GM19043 (cell line): ENCODE data around the gene ENO2.

Experiments used
- ATAC-seq: cut with Tn5 transposase; IDR thresholded peaks from one replicate; pipeline ENCODE4 v1.9.1; 2021; ENCODE audit warnings: low read depth; ENCODE audit not compliant: unreplicated experiment

ENO2 gene

DNA sequence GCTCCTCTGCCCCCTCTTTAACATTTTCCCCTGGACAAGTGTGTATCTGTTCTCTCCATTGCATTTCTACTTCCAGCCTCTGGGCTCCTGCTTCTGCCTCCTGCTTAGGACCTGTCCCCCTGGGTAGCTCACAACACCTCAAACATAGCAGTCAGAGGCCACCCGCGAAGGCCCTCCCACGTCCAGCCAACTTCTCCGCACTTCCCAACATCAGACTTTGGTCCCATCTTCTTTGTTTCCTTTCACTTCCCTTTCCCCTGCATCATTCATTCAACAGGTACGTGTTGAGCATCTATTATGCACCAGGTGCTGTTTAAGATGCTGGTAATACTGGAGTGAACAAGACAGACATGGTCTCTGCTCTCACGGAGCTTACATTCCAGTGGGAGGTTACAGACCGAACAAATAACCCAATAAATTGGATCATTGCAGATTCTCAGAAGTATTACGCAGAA lies 32.6 kb downstream of the ENO2 start:
- ATAC-seq = no peak

- no peak for ATAC-seq
Observed at GRCh38 chr12:6947615-6948014, 33.2 kb downstream of the ENO2 start.

DNA sequence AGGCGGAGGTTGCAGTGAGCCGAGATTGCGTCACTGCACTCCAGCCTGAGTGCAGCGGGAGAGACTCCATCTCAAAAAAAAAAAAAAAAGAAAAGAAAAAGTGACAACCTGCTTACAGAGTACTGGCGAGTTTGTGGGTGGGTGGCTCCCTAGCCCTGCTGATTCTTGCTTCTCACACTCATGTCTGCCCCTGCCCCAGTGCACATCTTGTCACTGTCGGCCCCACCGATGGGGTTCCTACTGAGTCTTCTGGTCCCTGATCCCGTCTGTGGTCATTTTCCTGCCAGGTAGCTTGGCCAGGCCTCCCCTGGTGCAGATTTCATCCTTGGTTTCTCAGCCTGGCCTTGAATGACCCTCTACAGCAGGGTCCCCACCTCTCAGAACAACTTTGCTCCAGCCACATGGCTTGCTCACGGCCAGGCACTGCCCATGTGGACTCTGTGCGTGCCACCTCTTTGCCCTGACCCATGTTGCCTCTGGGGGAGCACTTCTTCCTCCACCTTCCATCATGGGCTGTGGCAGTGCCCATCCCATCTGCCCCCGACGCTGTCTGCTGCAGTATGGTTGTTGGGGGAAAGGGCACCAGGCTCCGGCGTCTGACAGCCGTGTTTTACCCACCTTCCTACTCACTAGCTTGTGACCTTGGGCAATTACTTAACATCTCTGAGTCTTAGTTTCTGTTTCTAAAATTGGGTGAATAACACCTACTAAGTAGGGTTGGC lies 34.7 kb downstream of the ENO2 start:
- no peak for ATAC-seq

DNA sequence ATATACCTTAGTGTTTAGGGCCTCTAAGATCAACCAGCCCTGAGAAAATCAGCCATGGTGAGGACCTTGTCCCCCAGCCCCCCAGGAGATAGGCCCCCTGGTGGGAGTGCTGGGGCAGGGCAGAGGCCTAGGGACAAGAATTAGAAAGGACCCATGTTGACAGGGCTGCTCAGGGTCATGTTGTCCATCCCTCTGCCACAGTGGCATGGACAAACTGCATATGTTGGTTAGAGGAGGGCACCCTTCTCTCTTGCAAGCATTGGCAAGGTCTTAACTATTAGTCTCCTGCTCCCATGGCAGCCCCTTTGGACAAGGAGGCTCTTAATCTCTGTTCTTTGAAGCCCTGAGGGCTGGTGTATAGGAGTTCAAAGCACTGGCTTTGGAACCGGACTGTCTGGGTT lies 36.0 kb downstream of the ENO2 start:
- ATAC-seq = no peak

- ATAC-seq = no peak
Observed at GRCh38 chr12:6950811-6951540, 36.6 kb downstream of the ENO2 start, which contains the start of gene PTPN6. Gene PTPN6 (plus strand): TSS chr12:6951356. CDS start chr12:6951513, 157 bp downstream.

DNA sequence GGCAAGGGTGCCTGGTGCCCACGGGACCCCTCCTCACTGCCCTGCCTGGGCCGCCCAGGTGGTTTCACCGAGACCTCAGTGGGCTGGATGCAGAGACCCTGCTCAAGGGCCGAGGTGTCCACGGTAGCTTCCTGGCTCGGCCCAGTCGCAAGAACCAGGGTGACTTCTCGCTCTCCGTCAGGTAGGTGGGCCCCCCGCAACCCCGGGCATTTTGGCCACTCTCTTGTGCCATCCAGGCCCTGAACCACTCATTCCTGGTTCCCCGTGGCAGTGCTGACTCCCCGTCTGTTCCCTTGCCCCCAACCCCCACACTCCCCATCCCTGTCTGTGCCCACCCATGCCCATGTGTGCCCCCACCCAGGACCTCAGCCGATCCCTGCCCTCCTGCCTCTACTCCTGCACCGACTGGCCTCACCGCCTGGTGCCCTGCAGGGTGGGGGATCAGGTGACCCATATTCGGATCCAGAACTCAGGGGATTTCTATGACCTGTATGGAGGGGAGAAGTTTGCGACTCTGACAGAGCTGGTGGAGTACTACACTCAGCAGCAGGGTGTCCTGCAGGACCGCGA lies 37.3 kb downstream of the ENO2 start:
- ATAC-seq = no peak

DNA sequence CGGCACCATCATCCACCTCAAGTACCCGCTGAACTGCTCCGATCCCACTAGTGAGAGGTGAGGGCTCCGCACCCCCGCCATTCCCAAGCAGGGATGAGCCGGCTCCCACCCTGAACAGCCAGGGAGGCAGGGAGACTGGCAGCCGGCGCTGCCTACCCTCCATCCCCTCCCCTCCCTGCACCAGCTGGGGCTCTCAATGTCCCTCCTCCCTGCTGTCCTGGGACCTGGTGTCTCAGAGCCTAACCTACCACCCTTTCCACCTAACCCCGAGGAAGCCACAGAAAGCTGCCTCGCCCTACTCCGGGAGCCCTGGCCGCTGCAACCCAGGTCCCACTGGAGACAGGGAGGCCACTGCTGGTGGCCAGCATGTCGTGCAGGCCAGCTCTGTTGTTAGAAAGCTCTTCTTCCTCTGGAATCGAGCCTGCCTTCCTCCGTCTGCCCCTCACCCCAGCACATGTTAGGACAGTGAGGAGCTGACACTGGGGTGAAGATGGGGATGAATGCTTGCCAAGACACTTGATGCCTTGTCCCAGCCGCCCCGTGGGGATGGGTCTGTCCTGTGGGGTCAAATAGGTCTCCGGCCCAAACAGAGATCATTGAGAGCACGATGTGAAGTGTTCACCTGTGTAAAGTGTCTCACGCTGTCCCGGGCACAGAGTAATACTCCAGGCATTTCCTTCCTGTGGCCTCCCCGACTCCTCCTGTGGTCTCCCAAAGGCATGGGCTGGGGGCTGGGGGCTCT lies 37.9 kb downstream of the ENO2 start:
- ATAC-seq = no peak

DNA sequence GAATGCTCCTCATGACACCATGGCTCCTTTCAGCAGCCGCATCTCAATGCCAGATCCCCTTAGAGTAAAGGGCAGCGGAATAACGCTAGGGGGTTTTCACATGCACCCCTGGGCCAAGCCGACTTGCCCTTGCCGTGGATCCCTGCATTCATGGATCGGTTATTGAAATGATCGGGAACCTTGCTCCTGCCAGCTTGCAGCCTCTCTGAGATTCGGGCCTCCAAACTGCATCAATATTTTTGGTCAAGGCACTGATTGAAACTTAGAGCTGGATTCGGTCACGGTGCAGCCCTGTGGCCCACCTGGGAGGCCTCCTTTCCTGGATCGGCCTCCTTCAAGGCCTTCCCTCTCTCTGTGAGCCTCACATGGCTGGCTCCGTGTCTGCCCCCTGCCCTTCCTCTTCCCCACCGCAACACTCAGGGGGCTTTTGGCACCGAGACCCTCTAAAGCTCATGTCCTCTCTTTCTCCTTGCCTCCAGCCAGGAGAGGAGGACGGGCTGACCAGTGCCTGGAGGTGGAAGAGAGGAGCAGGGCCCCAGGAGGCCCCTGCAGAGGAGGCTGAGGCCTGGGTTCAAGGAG lies 38.6 kb downstream of the ENO2 start:
- no peak for ATAC-seq

- ATAC-seq = peak; percentile 46
Observed at GRCh38 chr12:6953442-6954315, 39.3 kb downstream of the ENO2 start.

DNA sequence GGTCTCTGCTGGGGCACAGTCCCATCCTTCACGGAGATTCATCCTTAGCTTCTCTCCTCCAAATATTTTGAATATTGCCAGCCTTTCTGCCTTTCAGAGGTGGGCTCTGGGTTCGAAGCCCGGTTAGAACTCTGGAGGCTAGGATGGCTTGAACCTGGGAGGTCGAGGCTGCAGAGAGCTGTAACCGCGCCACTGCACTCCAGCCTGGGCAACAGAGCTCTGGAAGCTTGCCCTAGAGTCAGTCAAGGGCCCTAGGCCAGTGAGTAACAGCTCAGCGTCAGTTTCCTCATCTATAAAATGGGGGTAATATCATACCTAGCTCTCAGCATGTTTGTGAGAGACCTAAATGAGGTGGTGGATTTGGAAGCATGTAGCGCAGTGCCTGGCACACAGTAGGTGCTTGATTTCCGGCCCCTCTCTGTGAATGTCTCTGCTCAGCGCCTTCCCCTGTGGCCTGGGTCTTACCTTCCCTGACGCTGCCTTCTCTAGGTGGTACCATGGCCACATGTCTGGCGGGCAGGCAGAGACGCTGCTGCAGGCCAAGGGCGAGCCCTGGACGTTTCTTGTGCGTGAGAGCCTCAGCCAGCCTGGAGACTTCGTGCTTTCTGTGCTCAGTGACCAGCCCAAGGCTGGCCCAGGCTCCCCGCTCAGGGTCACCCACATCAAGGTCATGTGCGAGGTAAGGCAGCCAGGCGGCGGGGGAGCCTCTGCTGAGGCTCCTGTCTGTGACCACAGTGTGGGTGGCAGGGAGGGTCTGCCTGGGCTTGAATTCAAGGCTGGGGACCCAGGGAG lies 40.1 kb downstream of the ENO2 start:
- ATAC-seq = no peak

DNA sequence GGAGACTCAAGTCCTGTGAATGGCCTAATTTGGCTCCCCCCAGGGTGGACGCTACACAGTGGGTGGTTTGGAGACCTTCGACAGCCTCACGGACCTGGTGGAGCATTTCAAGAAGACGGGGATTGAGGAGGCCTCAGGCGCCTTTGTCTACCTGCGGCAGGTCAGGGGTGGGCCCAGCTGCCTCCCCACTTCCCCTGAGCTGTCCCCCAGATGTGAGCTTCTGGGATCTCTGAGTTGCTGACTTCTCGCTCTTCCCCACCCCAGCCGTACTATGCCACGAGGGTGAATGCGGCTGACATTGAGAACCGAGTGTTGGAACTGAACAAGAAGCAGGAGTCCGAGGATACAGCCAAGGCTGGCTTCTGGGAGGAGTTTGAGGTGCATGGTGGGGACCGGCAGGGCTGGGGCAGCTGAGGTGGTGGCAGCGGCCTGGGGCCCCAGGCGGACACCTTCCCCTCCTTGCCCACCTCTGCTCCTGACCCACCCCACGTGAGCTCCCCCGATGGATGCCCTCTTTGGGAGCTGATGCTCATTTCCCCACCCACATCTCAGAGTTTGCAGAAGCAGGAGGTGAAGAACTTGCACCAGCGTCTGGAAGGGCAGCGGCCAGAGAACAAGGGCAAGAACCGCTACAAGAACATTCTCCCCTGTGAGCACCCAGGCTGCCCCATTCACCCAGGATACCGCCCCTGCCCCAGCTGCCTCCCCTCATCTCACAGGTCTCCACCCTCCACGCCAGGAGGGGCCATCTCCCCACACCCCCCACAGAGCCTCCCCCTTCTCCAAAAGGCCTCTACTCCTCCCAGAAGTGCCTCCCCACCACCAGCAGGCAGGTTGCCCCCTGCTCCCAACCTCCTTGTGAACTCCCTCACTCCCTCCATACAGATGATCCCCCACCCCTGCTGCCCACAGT lies 41.0 kb downstream of the ENO2 start:
- ATAC-seq = no peak

DNA sequence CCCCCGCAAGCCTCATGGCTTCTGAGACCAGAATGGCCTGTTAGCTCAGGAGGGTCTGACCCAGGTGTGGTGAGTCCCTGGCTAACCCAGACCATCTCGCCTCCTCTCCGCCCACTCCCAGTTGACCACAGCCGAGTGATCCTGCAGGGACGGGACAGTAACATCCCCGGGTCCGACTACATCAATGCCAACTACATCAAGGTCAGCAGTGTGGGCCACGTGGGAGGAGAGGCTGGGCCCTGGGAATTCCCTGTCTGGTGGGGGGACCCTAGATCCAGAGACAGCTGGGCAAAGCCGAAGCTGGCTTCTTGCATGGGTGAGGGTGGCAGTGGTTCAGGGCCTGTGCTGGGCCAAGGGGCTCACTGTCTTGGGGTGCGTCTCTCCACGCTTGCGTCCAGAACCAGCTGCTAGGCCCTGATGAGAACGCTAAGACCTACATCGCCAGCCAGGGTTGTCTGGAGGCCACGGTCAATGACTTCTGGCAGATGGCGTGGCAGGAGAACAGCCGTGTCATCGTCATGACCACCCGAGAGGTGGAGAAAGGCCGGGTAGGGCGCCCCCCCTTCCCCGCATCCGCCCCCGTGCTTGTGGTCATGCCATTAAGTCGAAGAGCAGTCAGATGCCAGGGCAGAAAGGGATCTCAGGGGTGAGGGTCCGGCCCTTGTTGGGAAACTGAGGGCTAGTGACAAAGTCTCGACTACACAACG lies 41.8 kb downstream of the ENO2 start:
- no peak for ATAC-seq

DNA sequence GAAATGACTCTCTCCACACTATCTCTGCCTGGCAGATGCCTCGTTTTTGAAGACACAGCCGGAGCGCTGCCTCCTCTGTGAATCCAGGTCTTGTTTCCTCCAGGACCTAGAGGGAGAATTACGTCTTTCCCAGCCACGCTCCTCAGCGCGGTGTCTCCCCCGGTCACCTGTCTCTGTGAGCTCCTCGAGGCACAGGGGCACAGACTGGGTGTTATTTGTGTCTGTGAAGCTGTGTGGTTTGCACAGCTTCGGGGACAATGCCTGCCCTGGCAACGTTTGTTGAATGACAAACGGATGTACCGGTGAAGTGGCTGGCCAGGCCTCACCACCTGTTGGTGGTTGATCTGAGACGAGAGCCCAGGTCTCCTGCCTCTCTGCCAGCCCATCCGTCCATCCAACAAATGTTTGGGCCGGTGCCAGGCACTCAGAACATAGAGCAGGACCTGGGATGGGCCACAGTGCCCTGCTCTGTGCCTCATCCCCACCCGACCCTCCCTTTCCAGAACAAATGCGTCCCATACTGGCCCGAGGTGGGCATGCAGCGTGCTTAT lies 42.8 kb downstream of the ENO2 start:
- no peak for ATAC-seq

DNA sequence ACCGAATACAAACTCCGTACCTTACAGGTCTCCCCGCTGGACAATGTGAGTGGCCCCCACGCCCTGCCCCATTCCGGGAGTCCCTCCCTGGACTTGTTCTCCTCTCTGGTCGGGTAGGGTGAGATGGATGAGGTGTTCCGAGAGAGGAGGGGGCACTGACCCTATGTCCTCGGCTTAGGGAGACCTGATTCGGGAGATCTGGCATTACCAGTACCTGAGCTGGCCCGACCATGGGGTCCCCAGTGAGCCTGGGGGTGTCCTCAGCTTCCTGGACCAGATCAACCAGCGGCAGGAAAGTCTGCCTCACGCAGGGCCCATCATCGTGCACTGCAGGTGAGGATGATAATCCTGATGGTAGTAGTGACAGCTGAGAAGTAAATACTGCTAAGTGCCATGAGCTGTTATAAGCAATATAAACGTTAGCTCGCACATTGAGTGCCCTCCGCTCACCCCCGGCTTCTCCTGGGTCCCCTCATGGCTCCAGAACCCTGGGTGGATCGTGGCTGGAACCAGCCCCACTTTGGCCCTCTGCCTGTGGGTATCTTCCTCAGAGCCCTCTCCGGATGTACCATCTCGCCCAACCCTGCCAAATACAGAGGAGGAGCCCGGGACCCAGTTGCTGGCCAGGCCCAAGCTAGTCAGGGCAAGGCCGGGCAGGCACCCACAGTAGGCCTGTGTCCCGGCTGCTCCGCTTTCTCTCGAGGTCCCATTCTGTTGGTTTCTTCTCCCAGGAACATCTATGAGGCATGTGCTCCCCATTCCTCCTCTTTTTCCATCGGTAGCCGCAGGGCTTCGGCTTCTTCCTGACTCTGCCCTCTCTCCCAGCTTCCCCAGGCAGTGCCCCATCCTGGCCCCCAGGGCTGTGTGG lies 43.6 kb downstream of the ENO2 start:
- no peak for ATAC-seq

- ATAC-seq = no peak
Observed at GRCh38 chr12:6958609-6959057, 44.3 kb downstream of the ENO2 start.
